Measurements from ENCODE around the gene ARL15. TPM values are rescaled to one million over a fixed set of nuclear protein-coding genes. Genes with fewer than 3 reads are reported as not detected.

Gene ARL15
- total and polyA plus RNA-seq, 9 of the 15 experiments (the other 6 are each of a cell fraction or from before 2014, with no cell fraction given) = 18.5 to 80.4 (median 57.0) TPM

- TF ChIP-seq ZNF280A (IDR thresholded peaks at IDR 0.05; ENCODE audit: low read depth, partially characterized antibody) (peak; percentile 89), KLF16 (IDR thresholded peaks at IDR 0.05) (no peak), IRF1 (CRISPR knock-in tag; IDR thresholded peaks at IDR 0.05; ENCODE audit: borderline replicate concordance) (no peak), RFX1 (IDR thresholded peaks at IDR 0.05) (no peak), TGIF2 (CRISPR knock-in tag; IDR thresholded peaks at IDR 0.05) (no peak)
These were observed 353.7 kb downstream of the ARL15 start (continued) for GRCh38 chr5:53956632-53957031.

GRCh38 chr5:53956196-53956595 is 354.2 kb downstream of the ARL15 start:
- BruUV-seq (replicated peaks) = no TSS peak
- no peak for ATAC-seq
- WGBS (ENCODE audit: insufficient coverage, low coverage, missing lambda C conversion rate) = 67% methylated on average over 1 of the region's 1 CpG

More at GRCh38 chr5:53956196-53956595, 354.2 kb downstream of the ARL15 start:
- no peaks in the 10 kb centered on the region; the same call in 2 of the 3 replicates for H3K79me2 ChIP-seq (ENCODE audit: control insufficient read depth, insufficient read depth, low read length)
- intact Hi-C loops (cut with micrococcal nuclease) (no loop called here), in situ Hi-C loops (cut with MboI) (no loop called here)
- no peak overlapping the region for H2AFZ ChIP-seq (ENCODE audit: low read depth, low read length)
- no peaks in the 10 kb centered on the region for H3K4me1 ChIP-seq (replicated peaks in 1 of 2; ENCODE audit: control insufficient read depth in 2 of 2, insufficient read depth in 2 of 2, low read length in 2 of 2)
- CTCF ChIA-PET (ENCODE audit: low intra/inter-chr PET ratio) = no interaction called here
- no peaks in the 10 kb centered on the region for H4K20me1 ChIP-seq (replicated peaks; ENCODE audit: control insufficient read depth, insufficient read depth, low read length)
- H3K4me2 ChIP-seq (ENCODE audit: insufficient read depth, low read length) = no peak overlapping the region
- DNase-seq (ENCODE audit: extremely low read depth in 1 of 4, low spot score in 3 of 4) = no peak
- H3K36me3 ChIP-seq (ENCODE audit: control insufficient read depth, insufficient read depth, low read length) = peaks cover 3% of the 10 kb centered on the region; the same call in 1 of the 3 replicates
- no peak overlapping the region for H3K9ac ChIP-seq (ENCODE audit: insufficient read depth in 1 of 2, low read depth in 2 of 2, low read length in 2 of 2)
- H3K4me3 ChIP-seq = no peak overlapping the region
- H3K27ac ChIP-seq (ENCODE audit: extremely low read depth, low read depth, low read length) = no peak overlapping the region
- POLR2A ChIA-PET = no interaction called here
- peaks cover 6% of the 10 kb centered on the region; the same call in 1 of the 2 replicates for H3K9me3 ChIP-seq (replicated peaks; ENCODE audit: control insufficient read depth, insufficient read depth, low read depth, low read length)
- no peaks in the 10 kb centered on the region for H3K27me3 ChIP-seq (ENCODE audit: control insufficient read depth in 2 of 2, insufficient read depth in 2 of 2, low read length in 2 of 2)
- TF ChIP-seq ZNF175 (CRISPR knock-in tag; IDR thresholded peaks at IDR 0.05; ENCODE audit: low read depth) (peak; percentile 75; the same call in 1 of the 2 replicates), YY1 (IDR thresholded peaks at IDR 0.05; ENCODE audit: borderline replicate concordance in 1 of 3, control insufficient read depth in 1 of 3, extremely low read depth in 1 of 3, insufficient read depth in 3 of 3, insufficient read length in 1 of 3, insufficient replicate concordance in 2 of 3, low read depth in 1 of 3, low read length in 2 of 3) (no peak)
- FAIRE-seq = no peak
- no peaks in the 10 kb centered on the region for H3K9me1 ChIP-seq (ENCODE audit: control insufficient read depth, insufficient read depth, low read length)

All from K562 (cell line).